HepG2 (cell line): Measurements from ENCODE around the gene SYT17. TPM values are rescaled to one million over a fixed set of nuclear protein-coding genes. Genes with fewer than 3 reads are reported as not detected.

Experiments
- ATAC-seq: fragments of 200-7000 bp; cut with Tn5 transposase; 3 replicates; pipeline ENCODE4 v1.9.1; 2020; ENCODE audit warnings: mild to moderate bottlenecking, moderate library complexity
- BruUV-seq: library from RNA; stranded (reverse); fragments of 400-500 nt; replicated peaks from 2 replicates; lab custom pipeline; 2021; lab: Mats Ljungman, UMichigan
- CTCF ChIA-PET: fragments of 300-600 bp; formaldehyde crosslinking; extraction: SDS; loops from one replicate; lab custom pipeline; 2021; ENCODE audit warnings: low total read pairs, inconsistent platforms, low intra/inter-chr PET ratio; lab: Yijun Ruan, JAX
- POLR2A ChIA-PET: fragments of 350-600 bp; sonication (Branson Sonifier 250); formaldehyde crosslinking; loops from one replicate; lab custom pipeline; 2020; ENCODE audit warnings: antibody characterized with exemption, inconsistent platforms; lab: Yijun Ruan, JAX
- DNase-seq: peaks from one replicate; pipeline ENCODE4 v3.0.0-alpha.2; 2015; ENCODE audit warnings: low spot score
- FAIRE-seq: peaks from 3 replicates; lab custom pipeline; 2011; peaks lifted over from hg19 to GRCh38; lab: Jason Lieb, UNC
- H2AFZ ChIP-seq: one replicate; pipeline ENCODE4 v1.6.1; 2011; ENCODE audit warnings: low read length, inconsistent platforms
- H3K27ac ChIP-seq: fragments of 300-600 bp; 3 replicates; pipeline ENCODE4 v1.8.0; 2011; ENCODE audit warnings: mixed run types, mild to moderate bottlenecking, mixed read lengths, low read length, inconsistent platforms; ENCODE audit not compliant: insufficient read depth; ENCODE audit errors: extremely low read length
- H3K27me3 ChIP-seq, 2 experiments: fragments of 200-600 bp in 1 of 2; 2 replicates in 1 of 2; 3 replicates in 1 of 2; pipeline versions ENCODE4 v1.6.0 to v1.8.0; 2011; ENCODE audit warnings: low read length in 2 of 2, mild to moderate bottlenecking in 2 of 2, moderate library complexity in 2 of 2, inconsistent platforms in 1 of 2; ENCODE audit not compliant: insufficient read depth in 2 of 2, control insufficient read depth in 1 of 2
- H3K36me3 ChIP-seq, 2 experiments: fragments of 200-600 bp in 1 of 2; replicated peaks in 1 of 2; 2 replicates in 1 of 2; 3 replicates in 1 of 2; pipeline versions ENCODE4 v1.5.1 to v1.8.0; 2011; ENCODE audit warnings: low read length in 2 of 2, inconsistent platforms in 1 of 2; ENCODE audit not compliant: insufficient read depth in 2 of 2, control insufficient read depth in 1 of 2
- H3K4me1 ChIP-seq: 2 replicates; pipeline ENCODE4 v1.5.1; 2012; ENCODE audit warnings: low read length, inconsistent platforms; ENCODE audit not compliant: insufficient read depth
- H3K4me2 ChIP-seq: 2 replicates; pipeline ENCODE4 v1.6.0; 2011; ENCODE audit warnings: low read depth, low read length, inconsistent platforms
- H3K4me3 ChIP-seq, 3 experiments: fragments of 200-600 bp in 1 of 3; sonication (generic), shearing (Covaris generic) in 1 of 3; replicated peaks in 1 of 3; 2 replicates each; pipeline ENCODE4 v1.5.1; 2011 to 2016; ENCODE audit warnings: low read length in 3 of 3, inconsistent platforms in 2 of 3, low read depth in 2 of 3, mild to moderate bottlenecking in 2 of 3, control low read depth in 1 of 3, mixed read lengths in 1 of 3; ENCODE audit not compliant: insufficient read depth in 1 of 3
- H3K79me2 ChIP-seq: one replicate; pipeline ENCODE4 v1.6.1; 2011; ENCODE audit warnings: low read length, inconsistent platforms; ENCODE audit not compliant: insufficient read depth
- H3K9ac ChIP-seq: 2 replicates; pipeline ENCODE4 v1.6.0; 2011; ENCODE audit warnings: mild to moderate bottlenecking, low read depth, low read length, inconsistent platforms; ENCODE audit not compliant: insufficient read depth
- H3K9me3 ChIP-seq: 2 replicates; pipeline ENCODE4 v1.5.1; 2012; ENCODE audit warnings: mild to moderate bottlenecking, low read length
- H4K20me1 ChIP-seq: 2 replicates; pipeline ENCODE4 v1.6.0; 2011; ENCODE audit warnings: inconsistent platforms, mild to moderate bottlenecking, low read length, moderate library complexity; ENCODE audit not compliant: insufficient read depth
- ATM ChIP-seq: fragments of 450-650 bp; IDR thresholded peaks from 2 replicates; pipeline ENCODE4 v1.7.1; 2017; ENCODE audit warnings: mild to moderate bottlenecking, borderline replicate concordance
- BRCA1 ChIP-seq: sonication (generic); formaldehyde crosslinking; IDR thresholded peaks from 2 replicates; pipeline ENCODE4 v1.4.0; 2020; ENCODE audit warnings: missing genetic modification reagents
- CC2D1A ChIP-seq: sonication (generic); formaldehyde crosslinking; IDR thresholded peaks from 2 replicates; pipeline ENCODE4 v1.8.1; 2023; ENCODE audit warnings: mild to moderate bottlenecking, missing genetic modification reagents
- ELF1 ChIP-seq: sonication (generic); formaldehyde crosslinking; IDR thresholded peaks from 2 replicates; pipeline ENCODE4 v1.4.0; 2020; ENCODE audit warnings: missing genetic modification reagents
- HOXA9 ChIP-seq: sonication (generic); formaldehyde crosslinking; IDR thresholded peaks from 2 replicates; pipeline ENCODE4 v1.8.1; 2022; ENCODE audit warnings: missing genetic modification reagents, mild to moderate bottlenecking, moderate library complexity, borderline replicate concordance
- KLF9 ChIP-seq: IDR thresholded peaks from 2 replicates; pipeline ENCODE4 v1.6.1; 2016; ENCODE audit warnings: low read depth
- NCOR1 ChIP-seq: fragments of 200-600 bp; sonication (generic); IDR thresholded peaks from 2 replicates; pipeline ENCODE4 v1.7.0; 2017; ENCODE audit warnings: antibody characterized with exemption, low read length, borderline replicate concordance
- ZFP82 ChIP-seq: sonication (generic); formaldehyde crosslinking; IDR thresholded peaks from 2 replicates; pipeline ENCODE4 v1.5.1; 2020; ENCODE audit warnings: mild to moderate bottlenecking, missing genetic modification reagents, borderline replicate concordance
- ZNF441 ChIP-seq: sonication (generic); formaldehyde crosslinking; IDR thresholded peaks from 2 replicates; pipeline ENCODE4 v1.7.0; 2021; ENCODE audit warnings: missing genetic modification reagents, borderline replicate concordance
- ZNF468 ChIP-seq: sonication (generic); formaldehyde crosslinking; IDR thresholded peaks from 2 replicates; pipeline ENCODE4 v1.8.0; 2022; ENCODE audit warnings: mild to moderate bottlenecking, moderate library complexity, missing genetic modification reagents
- ZNF629 ChIP-seq: sonication (generic); formaldehyde crosslinking; conservative IDR thresholded peaks from 2 replicates; pipeline ENCODE4 v1.5.0; 2020; ENCODE audit warnings: missing genetic modification reagents
- ZNF703 ChIP-seq: sonication (generic); formaldehyde crosslinking; IDR thresholded peaks from 2 replicates; pipeline ENCODE4 v1.5.1; 2020; ENCODE audit warnings: missing genetic modification reagents, mild to moderate bottlenecking, moderate library complexity, borderline replicate concordance
- WGBS: methylation state at CpG from one replicate; pipeline ENCODE4 v1.1.6; 2017; ENCODE audit warnings: low lambda C conversion rate; 5-methylcytosine and 5-hydroxymethylcytosine counted together
- in situ Hi-C: cut with HindIII; loops from 2 replicates; pipeline ENCODE4 v1.10.0; 2017; ENCODE audit warnings: low pct_unique_long_range_greater_than_20kb; ENCODE audit not compliant: extremely low pct_ligation_motif_present
- intact Hi-C: fragments of 100-400 bp; cut with micrococcal nuclease; formaldehyde crosslinking; loops from one replicate; pipeline ENCODE4 v1.10.0; 2022; ENCODE audit not compliant: unreplicated experiment
- polyA plus RNA-seq, 8 experiments: library from polyadenylated mRNA; depleted of rRNA in 3 of 8; stranded (reverse) in 7 of 8; unstranded in 1 of 8; fragments of >200 nt; fragmentation: Illumina TruSeq in 4 of 8; extraction: Trizol in 4 of 8; gene quantifications; 2 replicates each; pipeline versions ENCODE4 v1.2.1 to v1.2.3, GENCODE V29; 2011 to 2016; ENCODE audit warnings: low read depth in 4 of 8, missing spikeins in 1 of 8, mixed read lengths in 1 of 8; ENCODE audit not compliant: insufficient read depth in 1 of 8
- total RNA-seq, 5 experiments: library from RNA; depleted of rRNA; stranded (reverse); fragments of >200 nt; fragmentation: Illumina TruSeq; extraction: Trizol; gene quantifications; 2 replicates each; pipeline ENCODE4 v1.2.3, GENCODE V29; 2016; ENCODE audit warnings: low read depth in 1 of 5
- TF ChIP-seq, protein P1 (sequence below): IDR thresholded peaks from 2 replicates; pipeline ENCODE4 v1.6.1; 2016; ENCODE audit warnings: missing biosample characterization, missing genetic modification reagents, low read depth
- TF ChIP-seq, protein P2 (sequence below), 2 experiments: sonication (generic) in 1 of 2; formaldehyde crosslinking in 1 of 2; IDR thresholded peaks; 2 replicates each; pipeline versions ENCODE4 v1.4.0 to v1.6.1; 2016 to 2020; ENCODE audit warnings: borderline replicate concordance in 1 of 2, low read depth in 1 of 2, mild to moderate bottlenecking in 1 of 2, missing genetic modification reagents in 1 of 2
- TF ChIP-seq, protein P3 (sequence below): fragments of 450-650 bp; IDR thresholded peaks from 2 replicates; pipeline ENCODE4 v1.6.1; 2017
- TF ChIP-seq, protein P4 (sequence below): IDR thresholded peaks from 2 replicates; pipeline ENCODE4 v1.6.1; 2016; ENCODE audit warnings: low read depth, control low read depth

The SYT17 gene
- total and polyA plus RNA-seq, 2 of the 13 experiments (the other 11 are each of a cell fraction or from before 2014, with no cell fraction given): 0.44 TPM; not detected in 1

DNA sequence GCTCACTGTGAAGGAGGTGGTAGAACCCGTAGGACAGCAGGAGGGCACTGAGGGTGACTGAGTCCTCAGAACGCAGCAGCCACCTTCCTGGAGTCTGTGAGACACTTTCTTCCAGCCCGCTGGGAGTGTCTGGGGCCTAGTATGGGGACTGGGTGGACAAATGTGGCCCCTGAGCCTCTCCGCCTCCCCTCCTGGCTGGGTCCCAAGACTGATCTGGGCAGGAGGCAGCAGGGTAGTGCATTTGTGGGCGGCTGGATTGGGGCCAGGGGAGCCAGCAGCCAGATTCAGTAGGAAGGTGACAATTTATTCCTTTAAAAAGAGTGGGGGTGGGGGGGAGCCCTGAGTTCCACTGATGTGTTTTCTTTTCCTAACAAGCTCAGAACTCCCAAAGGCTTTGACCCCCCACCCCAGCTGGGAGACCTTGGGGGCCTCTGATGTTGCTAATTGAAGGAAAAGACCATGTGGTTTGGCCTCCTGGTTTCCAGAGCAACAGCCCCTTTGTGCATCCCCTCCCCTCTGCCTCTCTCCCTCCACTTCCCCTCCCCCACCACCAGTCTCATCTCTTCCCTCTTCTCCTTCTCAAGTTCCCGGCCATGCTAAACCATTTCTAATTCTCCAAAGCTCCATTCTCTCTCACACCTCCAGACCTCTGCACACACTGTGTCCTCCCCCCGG, 121.9 kb downstream of the SYT17 start:
- ATAC-seq (no peak), FAIRE-seq (no peak)
- no peak overlapping the region for H3K4me2 ChIP-seq
- no peaks in the 10 kb centered on the region for H3K9me3 ChIP-seq
- peaks cover 0 to 7% of the 10 kb centered on the region in 2 experiments; a peak in 1 of 5 replicates for H3K27me3 ChIP-seq
- no peak overlapping the region for H3K4me3 ChIP-seq
- no TSS peak for BruUV-seq
- H3K4me1 ChIP-seq: no peaks in the 10 kb centered on the region
- POLR2A ChIA-PET: no interaction called here
- no peak overlapping the region for H3K9ac ChIP-seq
- TF ChIP-seq, protein P1, sequence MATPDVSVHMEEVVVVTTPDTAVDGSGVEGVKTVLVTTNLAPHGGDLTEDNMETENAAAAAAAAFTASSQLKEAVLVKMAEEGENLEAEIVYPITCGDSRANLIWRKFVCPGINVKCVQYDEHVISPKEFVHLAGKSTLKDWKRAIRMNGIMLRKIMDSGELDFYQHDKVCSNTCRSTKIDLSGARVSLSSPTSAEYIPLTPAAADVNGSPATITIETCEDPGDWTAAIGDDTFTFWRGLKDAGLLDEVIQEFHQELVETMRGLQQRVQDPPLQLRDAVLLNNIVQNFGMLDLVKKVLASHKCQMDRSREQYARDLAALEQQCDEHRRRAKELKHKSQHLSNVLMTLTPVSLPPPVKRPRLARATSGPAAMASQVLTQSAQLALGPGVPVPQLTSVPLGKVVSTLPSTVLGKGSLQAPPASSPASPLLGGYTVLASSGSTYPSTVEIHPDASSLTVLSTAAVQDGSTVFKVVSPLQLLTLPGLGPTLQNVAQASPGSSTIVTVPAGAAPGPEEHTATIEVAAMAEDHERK (CRISPR knock-in tag): no peak
- no peak for TF ChIP-seq BRCA1
- no peak for TF ChIP-seq ZNF441 (CRISPR knock-in tag)
- TF ChIP-seq KLF9 (CRISPR knock-in tag): no peak
- TF ChIP-seq NCOR1: no peak
- no peak for TF ChIP-seq ELF1
- no peak for TF ChIP-seq ZFP82 (CRISPR knock-in tag)
- no peak for TF ChIP-seq ZNF468 (CRISPR knock-in tag)
- TF ChIP-seq, protein P2, sequence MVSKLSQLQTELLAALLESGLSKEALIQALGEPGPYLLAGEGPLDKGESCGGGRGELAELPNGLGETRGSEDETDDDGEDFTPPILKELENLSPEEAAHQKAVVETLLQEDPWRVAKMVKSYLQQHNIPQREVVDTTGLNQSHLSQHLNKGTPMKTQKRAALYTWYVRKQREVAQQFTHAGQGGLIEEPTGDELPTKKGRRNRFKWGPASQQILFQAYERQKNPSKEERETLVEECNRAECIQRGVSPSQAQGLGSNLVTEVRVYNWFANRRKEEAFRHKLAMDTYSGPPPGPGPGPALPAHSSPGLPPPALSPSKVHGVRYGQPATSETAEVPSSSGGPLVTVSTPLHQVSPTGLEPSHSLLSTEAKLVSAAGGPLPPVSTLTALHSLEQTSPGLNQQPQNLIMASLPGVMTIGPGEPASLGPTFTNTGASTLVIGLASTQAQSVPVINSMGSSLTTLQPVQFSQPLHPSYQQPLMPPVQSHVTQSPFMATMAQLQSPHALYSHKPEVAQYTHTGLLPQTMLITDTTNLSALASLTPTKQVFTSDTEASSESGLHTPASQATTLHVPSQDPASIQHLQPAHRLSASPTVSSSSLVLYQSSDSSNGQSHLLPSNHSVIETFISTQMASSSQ (IDR thresholded peaks at IDR 0.05; ENCODE audit: low read depth): no peak
- TF ChIP-seq, protein P2 (CRISPR knock-in tag; IDR thresholded peaks at IDR 0.05; ENCODE audit: borderline replicate concordance): no peak
- TF ChIP-seq, protein P3, sequence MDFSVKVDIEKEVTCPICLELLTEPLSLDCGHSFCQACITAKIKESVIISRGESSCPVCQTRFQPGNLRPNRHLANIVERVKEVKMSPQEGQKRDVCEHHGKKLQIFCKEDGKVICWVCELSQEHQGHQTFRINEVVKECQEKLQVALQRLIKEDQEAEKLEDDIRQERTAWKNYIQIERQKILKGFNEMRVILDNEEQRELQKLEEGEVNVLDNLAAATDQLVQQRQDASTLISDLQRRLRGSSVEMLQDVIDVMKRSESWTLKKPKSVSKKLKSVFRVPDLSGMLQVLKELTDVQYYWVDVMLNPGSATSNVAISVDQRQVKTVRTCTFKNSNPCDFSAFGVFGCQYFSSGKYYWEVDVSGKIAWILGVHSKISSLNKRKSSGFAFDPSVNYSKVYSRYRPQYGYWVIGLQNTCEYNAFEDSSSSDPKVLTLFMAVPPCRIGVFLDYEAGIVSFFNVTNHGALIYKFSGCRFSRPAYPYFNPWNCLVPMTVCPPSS: no peak
- TF ChIP-seq ZNF629 (CRISPR knock-in tag): no peak
- TF ChIP-seq CC2D1A (CRISPR knock-in tag): no peak
- no peak for TF ChIP-seq ZNF703
- no peak for TF ChIP-seq HOXA9 (CRISPR knock-in tag)
- no peak for TF ChIP-seq ATM
- TF ChIP-seq, protein P4, sequence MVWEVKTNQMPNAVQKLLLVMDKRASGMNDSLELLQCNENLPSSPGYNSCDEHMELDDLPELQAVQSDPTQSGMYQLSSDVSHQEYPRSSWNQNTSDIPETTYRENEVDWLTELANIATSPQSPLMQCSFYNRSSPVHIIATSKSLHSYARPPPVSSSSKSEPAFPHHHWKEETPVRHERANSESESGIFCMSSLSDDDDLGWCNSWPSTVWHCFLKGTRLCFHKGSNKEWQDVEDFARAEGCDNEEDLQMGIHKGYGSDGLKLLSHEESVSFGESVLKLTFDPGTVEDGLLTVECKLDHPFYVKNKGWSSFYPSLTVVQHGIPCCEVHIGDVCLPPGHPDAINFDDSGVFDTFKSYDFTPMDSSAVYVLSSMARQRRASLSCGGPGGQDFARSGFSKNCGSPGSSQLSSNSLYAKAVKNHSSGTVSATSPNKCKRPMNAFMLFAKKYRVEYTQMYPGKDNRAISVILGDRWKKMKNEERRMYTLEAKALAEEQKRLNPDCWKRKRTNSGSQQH (CRISPR knock-in tag): no peak
- TF ChIP-seq, all 625 proteins: peak for 0
- DNase-seq: no peak
- Histone ChIP-seq H3K79me2 (no peaks in the 10 kb centered on the region), H3K27ac (no peak overlapping the region), H3K36me3 (no peaks in the 10 kb centered on the region), H2AFZ (no peak overlapping the region), H4K20me1 (no peaks in the 10 kb centered on the region)
- CTCF ChIA-PET: no interaction called here
- 30% methylated on average over 7 of the region's 7 CpGs for WGBS
- in situ Hi-C loops: no loop called here
- intact Hi-C loops: no loop called here
